Measurements from ENCODE around the gene PTGIS.

The PTGIS gene

DNA sequence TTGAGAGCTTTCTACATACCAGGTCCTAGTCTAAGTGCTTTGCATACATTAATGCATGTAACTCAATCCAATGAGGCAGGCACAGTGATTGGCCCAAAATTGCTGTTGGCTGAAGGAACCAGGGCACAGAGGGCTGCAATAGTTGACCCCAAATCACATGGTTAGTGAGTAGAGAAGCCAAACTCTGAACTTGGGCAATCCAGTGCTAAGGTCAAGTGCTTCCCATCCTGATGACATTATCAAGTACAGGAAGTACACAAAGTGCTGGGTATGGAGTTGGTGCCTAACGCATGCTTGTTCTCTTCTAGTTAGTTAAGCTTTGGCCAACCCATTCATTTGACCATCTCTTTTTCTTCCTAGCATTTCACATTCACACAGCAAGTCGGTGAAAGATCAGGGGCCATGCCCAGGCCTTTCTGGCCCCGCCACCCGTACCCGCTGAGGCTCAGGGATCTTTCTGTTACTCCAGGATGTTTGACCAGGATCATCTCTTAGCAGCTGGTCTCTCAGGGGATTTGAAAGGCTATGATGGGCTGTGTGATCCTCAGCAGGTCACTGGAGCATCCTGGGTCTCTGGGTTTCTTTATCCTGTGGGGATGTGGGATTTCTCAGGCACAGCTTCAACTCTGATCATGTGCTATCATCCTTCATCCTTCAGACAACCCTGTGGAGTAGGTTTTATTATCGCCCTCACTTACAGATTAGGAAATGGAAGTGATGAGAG, 92.5 kb downstream of the PTGIS start:
- ChIA-PET POLR2A (interaction anchor here (0.6 kb wide), 1 partner anchor 9 kb away, joined by 3 read pairs; no protein-coding TSS in a partner anchor), CTCF (interaction anchor here (1.7 kb wide), 1 partner anchor 9 kb away, joined by 7 read pairs; no protein-coding TSS in a partner anchor)
- no peak for DNase-seq (ENCODE audit: extremely low spot score)
- no peak for TF ChIP-seq ARNT (IDR thresholded peaks at IDR 0.05)
- no peak for TF ChIP-seq FOXK2 (IDR thresholded peaks at IDR 0.05)
- TF ChIP-seq CTBP1 (IDR thresholded peaks at IDR 0.05; ENCODE audit: borderline replicate concordance), result no peak
- TF ChIP-seq SP1 (IDR thresholded peaks at IDR 0.05), result no peak
- no peak for TF ChIP-seq NFRKB (IDR thresholded peaks at IDR 0.05)
- TF ChIP-seq BHLHE40 (IDR thresholded peaks at IDR 0.05; ENCODE audit: borderline replicate concordance), result no peak
- TF ChIP-seq ELF4 (IDR thresholded peaks at IDR 0.05), result no peak
- TF ChIP-seq TARDBP (IDR thresholded peaks at IDR 0.05), result no peak
- no peak for TF ChIP-seq FOXA1 (IDR thresholded peaks at IDR 0.05)
- TF ChIP-seq, protein P1, sequence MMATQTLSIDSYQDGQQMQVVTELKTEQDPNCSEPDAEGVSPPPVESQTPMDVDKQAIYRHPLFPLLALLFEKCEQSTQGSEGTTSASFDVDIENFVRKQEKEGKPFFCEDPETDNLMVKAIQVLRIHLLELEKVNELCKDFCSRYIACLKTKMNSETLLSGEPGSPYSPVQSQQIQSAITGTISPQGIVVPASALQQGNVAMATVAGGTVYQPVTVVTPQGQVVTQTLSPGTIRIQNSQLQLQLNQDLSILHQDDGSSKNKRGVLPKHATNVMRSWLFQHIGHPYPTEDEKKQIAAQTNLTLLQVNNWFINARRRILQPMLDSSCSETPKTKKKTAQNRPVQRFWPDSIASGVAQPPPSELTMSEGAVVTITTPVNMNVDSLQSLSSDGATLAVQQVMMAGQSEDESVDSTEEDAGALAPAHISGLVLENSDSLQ (IDR thresholded peaks at IDR 0.05), result no peak

DNA sequence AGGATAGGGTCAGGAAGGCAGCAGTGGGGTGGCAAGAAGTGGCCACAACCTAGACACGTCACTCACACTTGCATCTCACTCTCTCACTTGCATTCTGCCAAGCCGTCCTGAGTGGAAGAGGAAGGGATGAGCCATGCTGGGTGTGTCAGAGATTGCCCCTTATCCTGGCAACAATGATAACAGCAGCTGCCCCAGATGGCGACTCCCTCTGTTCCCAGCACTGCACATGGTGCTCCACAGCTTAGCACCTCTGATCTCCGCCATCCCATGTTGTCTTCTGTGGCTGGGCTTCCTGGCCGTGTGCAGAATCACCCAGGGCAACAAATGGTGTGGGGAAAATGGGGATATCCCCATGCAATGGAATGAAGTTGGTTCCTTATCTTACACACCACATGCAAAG, 96.5 kb downstream of the PTGIS start:
- no peak for DNase-seq (ENCODE audit: extremely low spot score)
- CTCF ChIA-PET, result no interaction called here
- POLR2A ChIA-PET, result no interaction called here
- TF ChIP-seq SUZ12 (IDR thresholded peaks at IDR 0.05), result no peak
- TF ChIP-seq ZNF384 (IDR thresholded peaks at IDR 0.05), result no peak
- no peak for TF ChIP-seq SP1 (IDR thresholded peaks at IDR 0.05)
- TF ChIP-seq, protein P1 (IDR thresholded peaks at IDR 0.05), result no peak
- TF ChIP-seq FOXA1 (IDR thresholded peaks at IDR 0.05), result no peak
- no peak for TF ChIP-seq BHLHE40 (IDR thresholded peaks at IDR 0.05; ENCODE audit: borderline replicate concordance)
- TF ChIP-seq ELF4 (IDR thresholded peaks at IDR 0.05), result no peak
- no peak for TF ChIP-seq ARNT (IDR thresholded peaks at IDR 0.05)
- TF ChIP-seq LEF1 (IDR thresholded peaks at IDR 0.05; ENCODE audit: borderline replicate concordance), result no peak
- no peak for TF ChIP-seq CTBP1 (IDR thresholded peaks at IDR 0.05; ENCODE audit: borderline replicate concordance)
- no peak for TF ChIP-seq FOXM1 (IDR thresholded peaks at IDR 0.05; ENCODE audit: borderline replicate concordance)
- TF ChIP-seq HDGF (IDR thresholded peaks at IDR 0.05; ENCODE audit: borderline replicate concordance), result no peak
- no peak for TF ChIP-seq NFRKB (IDR thresholded peaks at IDR 0.05)
- TF ChIP-seq TARDBP (IDR thresholded peaks at IDR 0.05), result no peak
- TF ChIP-seq L3MBTL2 (conservative IDR thresholded peaks at IDR 0.05), result no peak

DNA sequence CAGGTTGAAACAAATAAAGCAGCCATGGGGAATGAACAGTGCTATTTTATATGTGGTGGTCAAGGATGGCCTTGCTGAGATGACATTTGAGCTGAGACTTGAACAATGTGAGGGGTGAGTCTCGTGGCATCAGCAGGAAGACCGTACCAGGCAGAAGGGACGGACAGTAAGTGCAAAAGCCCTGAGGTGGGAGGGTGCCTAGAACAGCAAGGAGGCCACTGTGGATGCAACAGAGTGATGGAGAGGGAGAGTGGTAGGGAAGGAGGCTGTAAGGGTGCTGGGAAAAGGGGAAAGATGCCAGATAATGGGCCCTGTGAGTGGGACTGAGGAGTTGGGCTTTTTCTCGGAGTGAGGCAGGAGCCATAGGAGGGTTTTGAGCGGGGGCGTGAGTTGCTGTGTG, 97.0 kb downstream of the PTGIS start:
- no peak for DNase-seq (ENCODE audit: extremely low spot score)

DNA sequence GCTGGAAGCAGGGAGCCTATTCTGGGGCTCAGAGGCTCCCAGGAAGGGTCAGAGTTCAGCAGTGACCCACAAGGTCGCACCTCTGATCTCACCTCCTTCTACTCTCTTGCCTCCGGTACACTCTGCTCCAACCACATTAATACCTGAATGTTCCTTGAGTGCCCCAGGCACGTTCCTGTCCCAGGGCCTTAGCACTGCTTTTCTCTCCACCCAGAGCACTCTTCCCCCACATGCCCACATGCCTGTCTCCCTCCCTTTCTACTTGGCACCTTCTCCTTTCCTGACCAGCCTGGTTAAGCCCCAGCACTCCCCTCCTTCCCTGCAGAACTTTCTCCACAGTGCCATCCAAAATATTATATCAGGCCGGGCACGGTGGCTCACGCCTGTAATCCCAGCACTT, 98.9 kb downstream of the PTGIS start:
- ChIA-PET POLR2A (no interaction called here), CTCF (no interaction called here)
- TF ChIP-seq FOXM1 (IDR thresholded peaks at IDR 0.05; ENCODE audit: borderline replicate concordance) (no peak), L3MBTL2 (conservative IDR thresholded peaks at IDR 0.05) (no peak), LEF1 (IDR thresholded peaks at IDR 0.05; ENCODE audit: borderline replicate concordance) (no peak), SP1 (IDR thresholded peaks at IDR 0.05) (no peak), NFRKB (IDR thresholded peaks at IDR 0.05) (no peak), TARDBP (IDR thresholded peaks at IDR 0.05) (no peak), FOXA1 (IDR thresholded peaks at IDR 0.05) (no peak), SUZ12 (IDR thresholded peaks at IDR 0.05) (no peak), ELF4 (IDR thresholded peaks at IDR 0.05) (no peak), CTBP1 (IDR thresholded peaks at IDR 0.05; ENCODE audit: borderline replicate concordance) (no peak)
- TF ChIP-seq, protein P1 (IDR thresholded peaks at IDR 0.05), result no peak
- DNase-seq (ENCODE audit: extremely low spot score), result no peak

More for the DNA sequence above, 97.0 kb downstream of the PTGIS start:
- POLR2A ChIA-PET, result no interaction called here
- TF ChIP-seq FOXA1 (IDR thresholded peaks at IDR 0.05) (no peak), ELF4 (IDR thresholded peaks at IDR 0.05) (no peak), ARNT (IDR thresholded peaks at IDR 0.05) (no peak), ZNF384 (IDR thresholded peaks at IDR 0.05) (no peak), FOXM1 (IDR thresholded peaks at IDR 0.05; ENCODE audit: borderline replicate concordance) (no peak), TARDBP (IDR thresholded peaks at IDR 0.05) (no peak), FOXK2 (IDR thresholded peaks at IDR 0.05) (no peak), BHLHE40 (IDR thresholded peaks at IDR 0.05; ENCODE audit: borderline replicate concordance) (no peak), CTBP1 (IDR thresholded peaks at IDR 0.05; ENCODE audit: borderline replicate concordance) (no peak), SUZ12 (IDR thresholded peaks at IDR 0.05) (no peak), LEF1 (IDR thresholded peaks at IDR 0.05; ENCODE audit: borderline replicate concordance) (no peak), HDGF (IDR thresholded peaks at IDR 0.05; ENCODE audit: borderline replicate concordance) (no peak), SP1 (IDR thresholded peaks at IDR 0.05) (no peak), L3MBTL2 (conservative IDR thresholded peaks at IDR 0.05) (no peak), NFRKB (IDR thresholded peaks at IDR 0.05) (no peak)
- TF ChIP-seq, protein P1 (IDR thresholded peaks at IDR 0.05), result no peak
- CTCF ChIA-PET, result no interaction called here

DNA sequence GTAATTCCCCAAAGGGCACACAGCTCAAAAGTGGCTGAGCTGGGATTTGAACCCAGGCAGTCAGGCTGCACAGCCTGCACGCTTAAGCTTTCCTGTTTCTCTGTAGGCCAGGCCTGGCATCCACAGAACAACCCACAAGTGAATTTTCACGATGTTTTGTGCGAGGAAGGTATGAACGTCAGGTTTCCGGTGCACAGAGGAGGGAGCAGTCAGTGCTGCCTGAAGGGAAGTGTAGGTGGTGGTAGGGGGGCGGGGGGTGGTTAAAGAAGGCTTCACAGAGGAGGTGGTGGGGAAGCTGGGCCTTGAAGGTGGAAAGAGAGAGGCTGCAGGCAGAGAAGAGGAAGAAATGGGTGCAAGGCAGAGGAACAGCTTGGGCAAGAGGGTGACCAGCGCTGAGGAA, 99.5 kb downstream of the PTGIS start:
- ChIA-PET CTCF (no interaction called here), POLR2A (no interaction called here)
- TF ChIP-seq FOXK2 (IDR thresholded peaks at IDR 0.05), result no peak
- TF ChIP-seq ZNF384 (IDR thresholded peaks at IDR 0.05), result no peak
- no peak for TF ChIP-seq ARNT (IDR thresholded peaks at IDR 0.05)
- TF ChIP-seq HDGF (IDR thresholded peaks at IDR 0.05; ENCODE audit: borderline replicate concordance), result no peak
- TF ChIP-seq, protein P1 (IDR thresholded peaks at IDR 0.05), result no peak
- TF ChIP-seq NFRKB (IDR thresholded peaks at IDR 0.05), result no peak
- TF ChIP-seq SUZ12 (IDR thresholded peaks at IDR 0.05), result no peak
- no peak for TF ChIP-seq FOXM1 (IDR thresholded peaks at IDR 0.05; ENCODE audit: borderline replicate concordance)
- TF ChIP-seq TARDBP (IDR thresholded peaks at IDR 0.05), result no peak
- no peak for TF ChIP-seq L3MBTL2 (conservative IDR thresholded peaks at IDR 0.05)
- TF ChIP-seq FOXA1 (IDR thresholded peaks at IDR 0.05), result no peak
- no peak for TF ChIP-seq CTBP1 (IDR thresholded peaks at IDR 0.05; ENCODE audit: borderline replicate concordance)
- no peak for DNase-seq (ENCODE audit: extremely low spot score)

All from HEK293T (cell line).